ENCODE data around the gene KRTAP12-2.

The KRTAP12-2 gene

GRCh38 chr21:44695641-44696040 is 28.9 kb upstream of the KRTAP12-2 start:
- Histone ChIP-seq H3K79me2 (ENCODE audit: insufficient read depth, low read length) (no peaks in the 10 kb centered on the region), H3K9me3 (ENCODE audit: insufficient read depth, low read depth, low read length) (peaks cover 4% of the 10 kb centered on the region; the same call in 1 of the 2 replicates), H3K27me3 (ENCODE audit: insufficient read depth, low read length, poor library complexity, severe bottlenecking) (no peaks in the 10 kb centered on the region), H3F3A (ENCODE audit: low read depth) (no peaks in the 10 kb centered on the region), H3K9ac (ENCODE audit: low read depth, low read length, poor library complexity, severe bottlenecking) (no peak overlapping the region), H3K4me2 (ENCODE audit: low read depth, low read length, poor library complexity, severe bottlenecking) (no peak overlapping the region), H4K20me1 (ENCODE audit: insufficient read depth, low read length, poor library complexity, severe bottlenecking) (no peaks in the 10 kb centered on the region), H3K36me3 (ENCODE audit: insufficient read depth, low read length) (no peaks in the 10 kb centered on the region), H2AFZ (ENCODE audit: low read length) (no peak overlapping the region), H3K9me2 (replicated peaks; ENCODE audit: low read depth, low read length) (no peaks in the 10 kb centered on the region), H3K4me3 (ENCODE audit: low read length, poor library complexity, severe bottlenecking) (no peak overlapping the region), H3K4me1 (ENCODE audit: insufficient read depth, low read length, poor library complexity, severe bottlenecking) (no peaks in the 10 kb centered on the region)
- TF ChIP-seq EZH2phosphoT487 (IDR thresholded peaks at IDR 0.05; ENCODE audit: borderline replicate concordance) (no peak), CTCF (conservative IDR thresholded peaks at IDR 0.05; ENCODE audit: low read length) (no peak)

GRCh38 chr21:44695184-44695583 is 28.5 kb upstream of the KRTAP12-2 start:
- H3F3A ChIP-seq (ENCODE audit: low read depth): no peaks in the 10 kb centered on the region
- H4K20me1 ChIP-seq (ENCODE audit: insufficient read depth, low read length, poor library complexity, severe bottlenecking): no peaks in the 10 kb centered on the region
- H3K9me3 ChIP-seq (ENCODE audit: insufficient read depth, low read depth, low read length): peaks cover 4% of the 10 kb centered on the region; the same call in 1 of the 2 replicates
- no peaks in the 10 kb centered on the region for H3K9me2 ChIP-seq (replicated peaks; ENCODE audit: low read depth, low read length)
- H3K79me2 ChIP-seq (ENCODE audit: insufficient read depth, low read length): no peaks in the 10 kb centered on the region
- H3K4me2 ChIP-seq (ENCODE audit: low read depth, low read length, poor library complexity, severe bottlenecking): no peak overlapping the region
- no peak overlapping the region for H3K4me3 ChIP-seq (ENCODE audit: low read length, poor library complexity, severe bottlenecking)
- H3K9ac ChIP-seq (ENCODE audit: low read depth, low read length, poor library complexity, severe bottlenecking): no peak overlapping the region
- no peak for TF ChIP-seq CTCF (conservative IDR thresholded peaks at IDR 0.05; ENCODE audit: low read length)
- no peak for TF ChIP-seq EZH2phosphoT487 (IDR thresholded peaks at IDR 0.05; ENCODE audit: borderline replicate concordance)
- H3K4me1 ChIP-seq (ENCODE audit: insufficient read depth, low read length, poor library complexity, severe bottlenecking): no peaks in the 10 kb centered on the region
- no peaks in the 10 kb centered on the region for H3K36me3 ChIP-seq (ENCODE audit: insufficient read depth, low read length)
- H2AFZ ChIP-seq (ENCODE audit: low read length): no peak overlapping the region
- H3K27me3 ChIP-seq (ENCODE audit: insufficient read depth, low read length, poor library complexity, severe bottlenecking): no peaks in the 10 kb centered on the region

GRCh38 chr21:44694776-44695175 is 28.0 kb upstream of the KRTAP12-2 start:
- Histone ChIP-seq H3K36me3 (ENCODE audit: insufficient read depth, low read length) (no peaks in the 10 kb centered on the region), H3K4me3 (ENCODE audit: low read length, poor library complexity, severe bottlenecking) (no peak overlapping the region), H3F3A (ENCODE audit: low read depth) (no peaks in the 10 kb centered on the region), H3K9me2 (replicated peaks; ENCODE audit: low read depth, low read length) (no peaks in the 10 kb centered on the region), H3K9me3 (ENCODE audit: insufficient read depth, low read depth, low read length) (peaks cover 4% of the 10 kb centered on the region; the same call in 1 of the 2 replicates), H3K9ac (ENCODE audit: low read depth, low read length, poor library complexity, severe bottlenecking) (no peak overlapping the region), H3K4me1 (ENCODE audit: insufficient read depth, low read length, poor library complexity, severe bottlenecking) (no peaks in the 10 kb centered on the region), H4K20me1 (ENCODE audit: insufficient read depth, low read length, poor library complexity, severe bottlenecking) (no peaks in the 10 kb centered on the region), H2AFZ (ENCODE audit: low read length) (no peak overlapping the region), H3K79me2 (ENCODE audit: insufficient read depth, low read length) (no peaks in the 10 kb centered on the region), H3K4me2 (ENCODE audit: low read depth, low read length, poor library complexity, severe bottlenecking) (no peak overlapping the region), H3K27me3 (ENCODE audit: insufficient read depth, low read length, poor library complexity, severe bottlenecking) (no peaks in the 10 kb centered on the region)
- TF ChIP-seq CTCF (conservative IDR thresholded peaks at IDR 0.05; ENCODE audit: low read length) (no peak), EZH2phosphoT487 (IDR thresholded peaks at IDR 0.05; ENCODE audit: borderline replicate concordance) (no peak)

All from Loucy (cell line).